ENCODE measurements around the gene ZSCAN22.
"Not testable (repeated sequence)": the region's sequence is repeated elsewhere in the genome, so short reads cannot be mapped to it uniquely, and the experiment has no call there.

ZSCAN22 gene

DNA sequence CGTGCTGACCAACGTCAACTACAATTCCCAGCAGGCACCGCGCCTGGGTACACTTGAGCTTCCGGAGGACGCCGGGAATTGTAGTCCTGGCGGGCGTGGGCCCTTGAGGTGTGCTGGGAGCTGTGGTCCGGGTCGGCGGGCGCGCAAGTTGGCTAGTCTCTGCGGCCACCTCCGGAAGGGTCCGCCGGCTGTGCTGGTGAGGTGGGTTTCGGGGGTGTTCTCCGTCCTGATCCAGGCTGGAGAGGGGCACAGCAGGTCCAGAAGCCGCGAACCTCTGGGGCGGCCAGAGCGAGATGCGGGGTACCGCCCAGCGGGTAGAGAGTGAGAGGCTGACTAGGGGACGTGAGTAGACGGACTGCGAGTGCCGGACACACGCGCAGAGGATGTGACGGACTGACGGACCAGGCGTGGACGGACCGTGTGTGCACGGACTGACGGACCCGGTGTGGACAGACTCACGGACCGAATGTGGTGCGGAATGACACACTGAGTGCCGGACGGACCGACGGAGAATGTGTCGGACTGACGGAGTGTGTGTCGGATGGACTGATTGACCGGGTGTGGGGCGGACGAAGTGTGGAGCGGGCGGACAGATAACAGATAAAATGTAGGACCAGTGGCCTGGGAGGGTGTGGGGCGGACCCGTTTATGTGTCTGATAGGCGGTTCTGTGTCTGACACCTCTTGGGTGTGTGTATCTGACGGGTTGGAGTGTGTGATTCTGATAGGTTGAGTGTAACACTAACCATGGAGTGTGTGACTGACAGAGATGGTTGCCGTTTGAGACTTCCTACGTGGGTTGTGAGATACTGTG lies at the start of gene ZSCAN22:
ZSCAN22 (plus strand) TSS at position 81 of the 813 bp plus-strand sequence. CDS start 7,809 bp downstream, outside the sequence.
- DNase-seq, result peak; percentile 91

DNA sequence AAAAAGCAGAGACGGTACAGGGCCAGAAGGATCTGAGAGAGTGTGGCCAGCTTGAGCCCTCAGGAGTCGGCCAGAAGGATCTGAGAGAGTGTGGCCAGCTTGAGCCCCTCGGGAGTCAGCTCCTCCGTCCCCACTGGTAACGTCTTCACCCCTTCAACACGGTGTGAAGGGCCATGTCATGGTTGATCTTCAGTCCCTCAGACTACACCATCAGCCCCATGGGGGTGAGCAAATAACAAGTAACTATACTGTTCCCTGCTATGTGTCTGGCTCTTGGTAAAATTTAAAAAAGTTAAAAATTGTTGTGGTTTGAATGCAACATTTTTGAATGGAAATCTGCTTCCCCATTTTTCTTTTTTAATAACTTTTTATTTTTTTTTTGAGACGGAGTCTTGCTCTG lies 49.6 kb upstream of the ZSCAN22 start:
- no peak for DNase-seq

DNA sequence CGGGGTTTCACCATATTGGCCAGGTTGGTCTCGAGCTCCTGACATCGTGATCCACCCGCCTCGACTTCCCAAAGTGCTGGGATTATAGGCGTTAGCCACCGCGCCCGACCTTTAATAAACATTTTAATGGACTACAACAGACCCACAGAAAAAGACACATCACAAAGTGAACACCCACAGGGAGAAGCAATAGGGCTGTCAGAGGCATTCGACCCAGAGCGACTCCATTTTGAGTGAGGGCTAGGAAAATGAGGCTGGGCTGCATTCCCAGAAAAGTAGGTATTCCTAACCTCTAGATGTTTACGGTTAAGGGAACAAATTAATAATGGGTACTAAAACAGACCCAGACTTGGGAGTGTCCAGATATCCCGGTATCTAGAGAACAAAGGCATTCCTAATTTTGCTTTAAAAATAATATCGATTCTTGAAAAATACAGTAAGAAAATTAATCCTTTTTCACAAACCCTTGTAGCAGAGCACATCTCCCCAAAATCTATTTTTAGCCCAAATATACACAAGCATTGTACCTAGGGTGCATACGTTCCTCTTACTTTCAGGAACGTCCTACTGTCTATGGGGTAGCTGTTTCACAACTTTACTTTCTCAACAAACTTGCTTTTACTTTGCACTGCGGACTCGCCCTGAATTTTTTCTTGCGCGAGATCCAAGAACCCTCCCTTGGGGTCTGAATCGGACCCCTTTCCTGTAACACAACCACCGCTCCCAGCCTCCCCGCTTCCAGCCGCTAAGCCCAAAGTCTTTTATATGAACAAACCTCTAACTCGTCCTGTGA lies 48.9 kb upstream of the ZSCAN22 start:
- DNase-seq, result no peak

DNA sequence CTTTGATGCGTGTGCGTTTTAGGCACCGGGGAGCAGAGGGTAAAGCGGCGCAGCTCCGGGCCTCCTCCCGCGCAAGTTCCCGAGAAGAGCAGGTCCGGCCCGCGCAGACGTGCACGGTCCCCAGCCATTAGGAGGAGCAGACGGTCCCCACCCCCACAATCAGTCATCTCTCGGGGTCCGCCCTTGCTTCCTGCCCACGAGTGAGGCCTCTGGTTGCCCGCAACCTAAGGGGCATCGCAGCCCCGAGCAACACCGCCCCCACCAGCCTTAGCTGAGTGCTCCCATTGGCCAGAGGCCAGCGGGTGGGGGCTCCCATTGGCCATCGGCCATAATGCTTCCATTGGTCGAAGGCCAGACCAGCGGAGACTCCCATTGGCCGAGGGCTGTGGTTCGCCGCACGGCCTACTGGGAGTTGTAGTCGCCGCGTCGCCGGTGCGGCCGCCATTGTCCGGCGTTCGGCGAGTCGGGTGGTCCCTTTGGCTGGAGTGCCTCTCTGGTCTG lies 48.2 kb upstream of the ZSCAN22 start, which contains the start of gene ZNF8:
ZNF8 (plus strand) TSS at position 415 of the 501 bp plus-strand sequence. CDS start 127 bp downstream, outside the sequence.
- peak; percentile 87 for DNase-seq

DNA sequence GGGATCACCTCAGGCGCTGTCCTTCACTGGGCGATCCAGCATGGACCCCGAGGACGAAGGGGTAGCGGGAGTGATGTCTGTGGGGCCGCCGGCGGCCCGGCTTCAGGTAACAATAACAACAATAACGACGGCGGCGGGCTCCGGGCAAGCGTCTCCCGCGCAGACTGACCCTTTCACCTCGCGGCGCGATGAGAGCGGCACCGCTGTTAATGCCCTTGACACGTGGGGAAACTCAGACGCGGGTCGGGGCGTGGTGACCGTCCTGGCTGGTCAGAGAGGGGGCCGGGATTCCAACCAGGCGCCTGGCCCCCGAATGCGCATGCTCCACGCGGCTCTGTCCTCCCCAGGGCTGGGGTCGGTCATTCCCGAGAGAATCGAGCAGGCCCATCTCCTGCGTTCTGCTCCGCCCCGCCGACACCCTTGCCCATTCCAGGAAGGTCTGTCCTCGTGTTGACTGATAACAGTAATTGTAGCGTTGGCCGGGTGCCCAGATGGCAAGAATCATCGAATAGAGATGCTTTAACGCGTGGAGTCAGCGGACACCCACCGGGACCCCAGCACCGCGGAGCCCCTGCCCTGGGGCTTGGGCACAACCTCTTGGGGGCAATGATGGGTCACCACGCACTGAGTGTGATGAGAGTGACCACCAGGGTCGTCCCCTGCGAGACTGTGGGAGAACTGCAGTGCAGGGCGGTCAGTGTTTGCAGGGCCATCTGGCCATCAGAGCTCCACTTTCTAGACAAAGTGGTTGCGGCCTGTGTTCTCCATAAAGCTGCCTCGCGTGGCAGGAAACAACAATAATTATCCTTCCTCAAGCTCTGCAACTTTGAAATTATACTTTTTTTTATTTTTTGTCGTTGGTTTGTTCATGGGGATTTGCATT lies 47.5 kb upstream of the ZSCAN22 start:
- DNase-seq, result peak; percentile 17

DNA sequence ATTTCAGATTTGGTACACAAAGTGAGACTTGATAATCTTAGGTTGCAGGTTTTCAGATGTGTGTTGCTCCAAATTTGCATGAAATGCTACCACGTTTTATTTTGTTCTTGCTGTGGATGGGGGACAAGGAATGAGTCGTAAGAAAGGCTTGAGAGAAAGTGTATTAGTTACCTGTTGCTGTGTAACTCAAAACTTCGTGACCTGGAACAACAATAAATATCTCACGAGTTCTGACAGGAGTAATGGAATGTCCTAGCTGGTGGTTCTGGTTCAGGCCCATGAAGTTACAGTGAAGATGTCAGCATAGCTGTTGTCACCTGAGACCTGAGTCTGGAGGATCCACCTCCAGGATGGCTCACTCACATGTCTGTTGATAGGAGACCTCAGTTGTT lies 46.9 kb upstream of the ZSCAN22 start:
- DNase-seq, result no peak

DNA sequence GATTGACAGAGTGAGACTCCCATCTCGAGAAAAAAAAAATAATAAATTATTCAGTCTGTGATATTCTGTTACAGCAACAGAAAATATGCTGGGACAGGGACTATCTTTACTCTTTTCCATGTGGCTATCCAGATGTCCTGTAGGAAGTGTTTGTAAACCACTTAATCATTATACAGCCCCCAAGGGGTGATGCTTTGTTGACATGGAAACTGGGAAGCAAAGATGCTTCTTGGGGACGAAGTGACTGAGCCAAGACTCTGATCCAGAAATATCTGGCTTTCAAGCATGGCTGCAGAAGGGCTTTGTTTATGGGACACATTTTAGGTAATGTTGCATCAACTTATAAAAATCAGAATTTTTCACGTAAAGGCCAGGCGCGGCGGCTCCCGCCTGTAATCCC lies 42.6 kb upstream of the ZSCAN22 start:
- DNase-seq, result no peak

DNA sequence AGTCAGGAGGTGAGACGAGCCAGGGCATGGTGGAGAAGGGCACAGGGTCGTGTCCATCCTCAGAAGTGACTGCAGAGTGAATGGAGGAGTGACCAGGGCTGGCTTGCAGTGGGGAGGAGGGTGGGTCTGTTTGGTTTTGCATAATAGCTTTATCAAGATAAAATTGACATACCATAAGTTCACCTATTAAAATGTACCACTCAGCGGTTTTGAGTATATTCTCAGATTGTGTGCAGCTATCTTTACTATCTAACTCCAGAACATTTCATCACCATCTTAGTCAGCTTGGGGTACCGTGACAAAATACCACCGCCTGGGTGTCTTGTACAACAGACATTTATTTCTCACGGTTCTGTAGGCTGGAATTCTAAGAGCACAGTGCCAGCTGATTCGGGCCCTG lies 34.9 kb upstream of the ZSCAN22 start:
- DNase-seq, result no peak

DNA sequence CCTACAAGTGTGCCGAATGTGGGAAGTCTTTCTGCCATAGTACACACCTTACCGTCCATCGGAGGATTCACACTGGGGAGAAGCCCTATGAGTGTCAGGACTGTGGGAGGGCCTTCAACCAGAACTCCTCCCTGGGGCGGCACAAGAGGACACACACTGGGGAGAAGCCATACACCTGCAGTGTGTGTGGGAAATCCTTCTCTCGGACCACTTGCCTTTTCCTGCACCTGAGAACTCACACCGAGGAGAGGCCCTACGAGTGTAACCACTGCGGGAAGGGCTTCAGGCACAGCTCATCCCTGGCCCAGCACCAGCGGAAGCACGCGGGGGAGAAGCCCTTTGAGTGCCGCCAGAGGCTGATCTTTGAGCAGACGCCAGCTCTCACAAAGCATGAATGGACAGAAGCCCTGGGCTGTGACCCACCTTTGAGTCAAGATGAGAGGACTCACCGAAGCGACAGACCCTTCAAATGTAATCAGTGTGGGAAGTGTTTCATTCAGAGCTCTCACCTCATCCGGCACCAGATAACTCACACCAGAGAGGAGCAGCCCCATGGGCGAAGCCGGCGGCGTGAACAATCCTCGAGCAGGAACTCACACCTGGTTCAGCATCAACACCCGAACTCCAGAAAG lies 31.9 kb upstream of the ZSCAN22 start:
- DNase-seq, result no peak

DNA sequence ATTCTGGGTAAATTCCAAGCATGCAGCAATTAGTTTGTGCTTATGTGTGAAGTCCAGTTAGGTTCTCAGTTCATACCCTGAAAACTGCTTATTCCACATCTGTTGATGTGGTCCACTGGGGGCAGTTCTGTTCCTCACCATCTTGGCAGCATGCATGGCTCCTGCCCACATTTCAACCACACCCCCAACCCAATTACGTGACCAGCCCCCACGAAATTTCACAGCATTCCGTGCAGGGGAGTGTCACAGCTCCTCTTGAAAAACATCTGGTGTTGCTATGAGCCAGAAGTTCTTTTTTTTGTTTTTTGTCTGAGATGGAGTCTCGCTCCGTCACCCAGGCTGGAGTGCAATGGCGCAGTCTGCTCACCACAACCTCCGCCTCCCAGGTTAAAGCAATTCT lies 30.7 kb upstream of the ZSCAN22 start:
- no peak for DNase-seq

DNA sequence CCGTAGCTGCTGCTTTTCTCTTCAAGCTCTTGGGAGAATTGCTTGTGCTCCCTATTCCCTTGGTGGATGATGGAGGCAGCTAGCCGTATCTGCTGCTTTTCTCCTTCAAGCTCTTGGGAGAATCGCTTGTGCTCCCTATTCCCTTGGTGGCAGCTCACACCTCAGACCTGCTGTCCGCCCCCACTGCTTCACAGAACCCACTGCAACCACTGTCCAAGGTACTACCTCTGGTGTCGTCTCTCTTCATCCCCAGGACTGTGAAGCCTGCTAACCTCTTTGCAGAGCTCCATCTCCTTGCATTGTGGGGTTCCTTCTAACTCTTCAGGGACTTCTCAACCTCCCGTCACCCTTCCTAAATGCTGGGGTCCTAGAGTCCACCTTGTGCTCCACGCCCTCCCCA lies 26.2 kb upstream of the ZSCAN22 start:
- no peak for DNase-seq

DNA sequence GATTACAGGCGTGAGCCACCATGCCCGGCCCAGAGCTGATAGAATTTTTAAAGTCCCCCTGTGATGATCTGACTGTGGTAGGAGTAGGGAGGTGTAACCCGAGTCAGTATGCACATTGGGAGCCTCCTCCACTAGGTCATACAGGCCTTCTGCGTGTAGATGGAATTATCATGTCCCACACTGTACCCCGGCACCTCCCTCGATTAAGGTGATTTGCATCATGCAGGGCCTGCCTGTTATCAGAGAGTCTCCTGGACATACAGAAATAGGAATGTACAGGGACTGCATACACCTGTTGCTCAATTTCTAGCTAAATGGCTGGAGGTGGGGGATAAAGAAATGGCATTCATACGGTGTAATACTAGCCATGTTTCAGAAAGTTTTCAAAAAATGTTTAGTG lies 22.5 kb upstream of the ZSCAN22 start:
- no peak for DNase-seq

DNA sequence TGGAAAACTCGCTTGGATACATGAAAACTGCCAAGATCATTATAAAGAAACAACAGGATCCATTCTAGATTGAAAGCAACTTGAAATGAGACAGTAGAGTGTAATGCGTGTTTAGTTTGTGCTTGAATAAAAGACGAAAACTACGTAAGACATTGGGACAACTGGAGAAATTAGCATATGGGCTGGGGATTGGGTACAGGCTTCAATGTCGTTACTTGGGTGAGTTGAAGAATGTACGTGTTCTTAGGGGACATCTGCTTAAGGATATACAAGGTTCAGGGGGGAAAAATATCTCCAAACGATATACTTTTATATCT lies 22.1 kb upstream of the ZSCAN22 start:
- no peak for DNase-seq

DNA sequence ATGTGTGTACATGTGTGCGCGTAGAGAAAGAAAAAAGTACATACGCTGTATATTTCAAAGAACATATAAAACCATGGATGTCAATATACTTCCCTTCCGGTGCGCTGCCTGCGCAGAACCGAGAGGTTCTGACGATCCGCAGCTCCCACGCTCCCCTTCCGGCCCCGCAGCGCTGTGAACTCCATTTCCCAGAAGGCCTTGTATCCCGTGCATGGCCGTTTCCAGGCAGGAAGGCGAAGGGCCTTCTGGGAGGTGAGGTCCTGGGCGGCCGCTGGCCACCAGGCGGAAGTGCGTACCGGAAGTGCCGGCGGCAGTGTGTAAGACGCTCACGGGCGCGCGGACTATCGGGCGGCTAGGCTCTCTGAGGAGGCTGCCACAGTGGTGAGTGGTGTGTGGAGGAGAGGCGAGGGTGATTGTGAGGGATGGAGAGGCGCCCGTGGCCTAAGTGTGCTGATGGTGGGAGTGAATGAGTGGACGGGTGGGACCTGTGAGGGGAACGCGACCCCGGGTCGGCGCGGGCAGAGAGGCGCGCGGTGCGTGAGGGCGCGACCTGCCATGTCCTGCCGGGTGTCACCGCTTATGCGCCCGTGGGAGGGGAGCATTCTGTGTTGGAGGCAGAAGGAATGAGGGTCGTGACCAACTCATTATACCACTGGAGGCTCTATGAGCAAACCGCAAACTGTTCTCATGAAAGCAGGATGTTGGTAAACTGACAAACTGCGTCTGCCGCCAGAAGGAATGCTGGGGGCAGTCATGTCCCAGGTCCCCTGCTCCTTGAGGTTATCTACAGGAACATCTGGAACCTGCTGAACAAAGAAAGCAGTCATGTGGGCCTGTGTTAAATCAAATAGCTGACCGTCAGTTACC lies 21.5 kb upstream of the ZSCAN22 start, which contains the start of gene ERVK3-1:
ERVK3-1 (plus strand) TSS at position 313 of the 867 bp plus-strand sequence. CDS start 6,792 bp downstream, outside the sequence.
- DNase-seq, result peak; percentile 90

DNA sequence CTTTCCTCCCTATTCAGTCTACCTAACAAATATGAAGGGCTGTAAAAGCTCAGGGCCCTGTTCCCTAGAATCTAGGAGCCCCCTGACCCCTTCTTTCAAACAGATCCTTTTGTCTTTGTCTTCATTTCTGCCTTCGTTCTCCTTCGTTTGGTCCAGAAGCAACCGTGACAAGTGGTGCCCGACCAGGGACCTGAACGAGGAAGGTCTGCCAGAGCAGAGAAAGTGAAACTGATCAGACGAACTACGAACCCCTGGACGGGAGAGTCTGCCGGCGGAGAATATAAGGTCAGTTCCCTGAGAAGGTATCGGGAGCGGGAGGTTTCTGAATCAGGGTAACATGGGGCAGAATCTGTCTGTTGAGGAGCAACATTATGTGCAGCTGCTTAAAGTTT lies 20.9 kb upstream of the ZSCAN22 start:
- DNase-seq, result no peak

DNA sequence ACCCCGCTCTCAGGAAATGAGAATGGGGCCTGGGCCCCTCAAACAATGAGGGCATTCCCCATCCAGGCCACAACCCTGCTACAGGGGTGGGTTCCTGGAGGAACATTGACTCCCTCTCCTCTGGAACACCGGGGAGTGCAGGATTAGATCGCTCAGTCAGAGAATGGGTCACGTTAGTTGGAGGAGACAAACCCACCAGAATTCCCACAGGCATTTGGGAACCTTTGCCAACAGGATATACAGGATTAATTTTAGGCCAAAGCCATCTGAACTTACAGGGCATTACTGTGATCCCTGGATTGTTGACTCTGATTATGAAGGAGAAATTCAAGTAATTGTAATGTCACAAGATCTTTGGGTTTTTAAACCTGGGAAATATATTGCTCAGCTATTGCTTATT lies 19.1 kb upstream of the ZSCAN22 start:
- DNase-seq, result no peak

DNA sequence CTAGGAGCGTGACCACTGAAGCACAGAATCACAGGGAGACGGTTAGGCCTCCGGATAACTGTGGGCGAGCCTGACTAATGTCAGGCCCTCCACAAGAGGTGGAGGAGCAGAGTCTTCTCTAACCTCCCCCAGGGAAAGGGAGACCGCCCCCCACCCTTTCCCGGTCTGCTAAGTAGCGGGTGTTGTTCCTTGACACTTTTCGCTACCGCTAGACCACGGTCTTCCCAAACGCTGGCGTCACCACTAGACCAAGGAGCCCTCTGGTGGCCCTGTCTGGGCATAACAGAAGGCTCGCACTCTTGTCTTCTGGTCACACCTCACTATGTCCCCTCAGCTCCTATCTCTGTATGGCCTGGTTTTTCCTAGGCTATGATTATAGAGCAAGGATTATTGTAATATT lies 16.1 kb upstream of the ZSCAN22 start:
- DNase-seq, result not testable (repeated sequence)

DNA sequence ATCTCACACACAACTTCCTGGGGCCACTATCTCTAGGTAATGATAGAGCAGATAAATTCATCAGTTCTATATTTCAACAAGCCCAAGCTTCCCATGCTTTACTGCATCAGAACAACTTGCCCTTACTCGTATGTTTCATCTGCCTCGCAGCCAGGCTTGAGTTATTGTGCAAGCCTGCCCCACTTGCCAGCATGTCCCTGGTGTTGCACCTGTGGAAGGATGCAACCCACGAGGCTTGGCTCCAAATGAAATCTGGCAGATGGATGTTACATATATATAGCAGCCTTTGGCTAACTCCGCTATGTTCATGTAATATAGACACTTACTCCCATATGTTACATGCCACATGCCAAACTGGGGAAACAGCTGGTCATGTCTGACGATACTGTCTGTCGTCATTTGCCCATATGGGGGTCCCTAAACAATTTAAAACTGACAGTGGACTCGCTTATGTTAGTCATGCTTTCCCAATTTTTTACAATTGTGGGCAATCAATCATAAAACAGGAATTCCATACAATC lies 15.4 kb upstream of the ZSCAN22 start:
- DNase-seq, result no peak

DNA sequence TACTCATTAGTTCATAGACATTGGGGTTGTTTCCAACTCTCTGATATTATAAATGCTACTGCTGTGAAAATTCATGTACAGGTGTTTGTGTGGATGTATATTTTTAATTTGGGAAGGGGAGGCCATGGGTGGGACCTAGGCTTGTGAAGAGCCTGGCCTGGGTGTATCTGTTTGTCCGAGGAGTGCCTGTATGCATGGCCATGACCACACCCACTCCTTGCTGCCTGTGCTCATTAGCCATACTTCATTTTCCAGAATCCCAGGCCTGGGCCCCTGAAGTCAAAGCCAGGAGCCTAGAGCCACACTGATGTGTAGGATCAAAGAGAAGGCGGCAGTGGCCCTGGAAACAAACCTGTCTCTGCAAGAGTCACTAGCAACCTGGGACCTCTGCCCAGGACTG lies 11.2 kb upstream of the ZSCAN22 start:
- DNase-seq, result no peak

DNA sequence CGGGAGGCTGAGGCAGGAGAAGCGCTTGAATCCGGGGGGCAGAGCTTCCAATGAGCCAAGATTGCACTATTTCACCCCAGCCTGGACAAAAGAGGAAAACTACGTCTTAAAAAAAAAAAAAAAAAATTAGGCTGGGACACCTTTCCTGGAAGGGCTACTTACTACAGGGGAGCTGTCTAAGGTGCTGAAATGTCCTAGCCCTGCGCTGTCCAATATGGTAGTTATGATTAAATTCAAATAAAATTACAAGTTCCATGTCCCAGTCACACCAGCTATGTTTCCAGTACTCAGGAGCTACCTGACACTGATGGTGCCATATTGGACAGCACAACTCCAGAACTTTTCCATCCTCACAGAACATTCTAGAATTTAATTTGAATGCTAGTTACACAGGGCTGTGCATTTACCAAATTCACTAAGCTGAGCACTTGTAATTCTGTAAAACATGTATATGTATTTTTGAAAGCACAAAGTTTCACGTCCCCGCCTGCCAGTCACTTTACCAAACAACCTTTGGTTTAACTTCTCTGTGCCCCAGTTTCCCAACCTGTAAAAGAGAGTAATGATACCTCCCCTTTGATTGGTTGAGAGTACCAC lies 9.2 kb upstream of the ZSCAN22 start:
- no peak for DNase-seq

DNA sequence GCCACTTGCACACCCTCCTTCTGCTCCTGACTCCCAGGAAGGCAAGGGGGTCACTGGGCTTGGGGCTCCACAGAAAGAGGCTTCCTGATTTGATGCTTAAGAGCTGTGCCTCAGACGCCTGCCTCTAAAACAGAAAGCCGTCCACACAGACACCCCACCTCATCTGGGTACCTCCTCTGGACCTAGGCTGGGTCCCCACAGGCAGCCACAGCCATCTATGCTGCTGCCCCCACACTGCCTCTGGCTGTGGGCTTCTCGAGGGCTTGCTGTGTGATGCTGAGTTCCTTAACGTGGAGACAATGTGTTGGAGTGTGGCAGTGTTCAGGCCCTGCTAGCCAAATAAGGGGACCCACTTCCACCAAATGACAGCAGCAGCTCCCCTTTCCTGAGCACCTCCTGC lies 8.5 kb upstream of the ZSCAN22 start:
- DNase-seq, result no peak

Data from NK-92 treated with Interleukin-12 subunit alpha and Interleukin-12 subunit beta, amount 100 ng/mL, for 24 hours (cell line).